DND-41 (cell line): ENCODE results near the gene CRYBA2.

Experiments
- CTCF ChIP-seq: IDR thresholded peaks from 2 replicates; pipeline ENCODE4 v1.5.1; 2012; ENCODE audit warnings: borderline replicate concordance, low read length, moderate library complexity, mild to moderate bottlenecking; ENCODE audit not compliant: poor library complexity, severe bottlenecking; ENCODE audit errors: extremely low read depth
- EZH2 ChIP-seq: IDR thresholded peaks from 3 replicates; pipeline ENCODE4 v1.6.1; 2012; ENCODE audit warnings: borderline replicate concordance, low read depth, mild to moderate bottlenecking, moderate library complexity, low read length, inconsistent platforms; ENCODE audit not compliant: severe bottlenecking

GRCh38 chr2:218975060-218975777, 18.0 kb downstream of the CRYBA2 start:
- TF ChIP-seq CTCF (no peak), EZH2 (no peak)
